Lung (tissue), 12 donors: ENCODE data around the gene PANX2. TPM values are rescaled to one million over a fixed set of nuclear protein-coding genes. Genes with fewer than 3 reads are reported as not detected.

Experiments used
- ATAC-seq: fragments of 200-7000 bp; cut with Tn5 transposase; one replicate; pipeline ENCODE4 v1.9.1; 2020; ENCODE audit warnings: moderate number of reproducible peaks; ENCODE audit not compliant: insufficient read depth, low FRiP score
- DNase-seq, 3 donors: peaks; one replicate each; pipeline ENCODE4 v3.0.0-alpha.2; 2013 to 2017
- H3K27ac ChIP-seq, 2 donors: one replicate each; pipeline ENCODE4 v1.5.1; 2013; ENCODE audit warnings: mild to moderate bottlenecking in 2 of 2, moderate library complexity in 2 of 2, control low read depth in 1 of 2, inconsistent platforms in 1 of 2, low read depth in 1 of 2, low read length in 1 of 2
- H3K27me3 ChIP-seq, 3 donors: one replicate each; pipeline ENCODE4 v1.5.1; 2013; ENCODE audit warnings: low read length in 2 of 3; ENCODE audit not compliant: control insufficient read depth in 3 of 3, insufficient read depth in 3 of 3
- H3K36me3 ChIP-seq, 4 donors: one replicate each; pipeline ENCODE4 v1.5.1; 2013; ENCODE audit warnings: low read length in 4 of 4, mild to moderate bottlenecking in 1 of 4, moderate library complexity in 1 of 4; ENCODE audit not compliant: control insufficient read depth in 4 of 4, insufficient read depth in 4 of 4
- H3K4me1 ChIP-seq, 5 donors: one replicate each; pipeline ENCODE4 v1.5.1; 2013; ENCODE audit warnings: low read length in 5 of 5, mild to moderate bottlenecking in 2 of 5, moderate library complexity in 1 of 5; ENCODE audit not compliant: control insufficient read depth in 5 of 5, insufficient read depth in 5 of 5
- H3K4me3 ChIP-seq: one replicate; pipeline ENCODE4 v1.5.1; 2013; ENCODE audit warnings: mild to moderate bottlenecking, control low read depth, moderate library complexity
- H3K9ac ChIP-seq, 2 donors: one replicate each; pipeline ENCODE4 v1.5.1; 2013; ENCODE audit warnings: low read length in 2 of 2, control low read depth in 1 of 2; ENCODE audit not compliant: insufficient read depth in 1 of 2
- H3K9me3 ChIP-seq, 4 donors: one replicate each; pipeline ENCODE4 v1.5.1; 2013; ENCODE audit warnings: low read length in 3 of 4, mild to moderate bottlenecking in 1 of 4, moderate library complexity in 1 of 4; ENCODE audit not compliant: control insufficient read depth in 4 of 4, insufficient read depth in 3 of 4
- WGBS, 2 donors: extraction: QIAGEN DNeasy Blood & Tissue Kit; methylation state at CpG; one replicate each; pipeline ENCODE4 v1.1.7; 2013; 5-methylcytosine and 5-hydroxymethylcytosine counted together
- polyA plus RNA-seq, 2 donors: library from polyadenylated mRNA; stranded (reverse); fragments of 200-250 nt; gene quantifications; one replicate each; pipeline ENCODE4 v1.2.1, GENCODE V29; 2013
- total RNA-seq, 2 donors: library from RNA; depleted of rRNA in 1 of 2; stranded (reverse); fragments of >200 nt in 1 of 2; gene quantifications; one replicate each; pipeline ENCODE4 v1.2.1, GENCODE V29; 2014 to 2021
- TF ChIP-seq, protein P1 (sequence below): IDR thresholded peaks from 2 replicates; pipeline ENCODE4 v1.5.1; 2012; ENCODE audit warnings: mild to moderate bottlenecking; ENCODE audit errors: control extremely low read depth, extremely low read depth
- donor health status: control.
- donor health status: control.
- donor health status: Bipolar disorder and iron deficiency.
- donor health status: healthy.
- donor health status: DM: yes; HTN: yes; CAD: no.

Gene PANX2
- total and polyA plus RNA-seq, 4 donors: 1.00 to 3.9 (median 2.6) TPM

DNA sequence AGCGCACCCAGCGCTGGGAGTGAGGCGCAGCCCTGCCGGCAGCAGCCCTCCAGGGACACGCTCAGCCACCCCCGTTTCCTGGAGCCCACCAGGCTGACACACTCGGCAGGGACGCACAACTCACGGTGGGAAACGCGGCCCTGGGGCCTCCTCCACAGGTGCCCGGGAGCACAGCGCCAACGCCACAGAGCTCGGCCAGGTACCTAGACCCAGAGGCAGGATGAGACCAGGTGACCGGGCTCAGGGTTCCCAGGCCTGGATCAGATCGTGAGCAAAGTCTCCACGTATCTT, 56.3 kb downstream of the PANX2 start:
- WGBS, 2 donors: 95% methylated on average over 18 of the region's 18 CpGs

DNA sequence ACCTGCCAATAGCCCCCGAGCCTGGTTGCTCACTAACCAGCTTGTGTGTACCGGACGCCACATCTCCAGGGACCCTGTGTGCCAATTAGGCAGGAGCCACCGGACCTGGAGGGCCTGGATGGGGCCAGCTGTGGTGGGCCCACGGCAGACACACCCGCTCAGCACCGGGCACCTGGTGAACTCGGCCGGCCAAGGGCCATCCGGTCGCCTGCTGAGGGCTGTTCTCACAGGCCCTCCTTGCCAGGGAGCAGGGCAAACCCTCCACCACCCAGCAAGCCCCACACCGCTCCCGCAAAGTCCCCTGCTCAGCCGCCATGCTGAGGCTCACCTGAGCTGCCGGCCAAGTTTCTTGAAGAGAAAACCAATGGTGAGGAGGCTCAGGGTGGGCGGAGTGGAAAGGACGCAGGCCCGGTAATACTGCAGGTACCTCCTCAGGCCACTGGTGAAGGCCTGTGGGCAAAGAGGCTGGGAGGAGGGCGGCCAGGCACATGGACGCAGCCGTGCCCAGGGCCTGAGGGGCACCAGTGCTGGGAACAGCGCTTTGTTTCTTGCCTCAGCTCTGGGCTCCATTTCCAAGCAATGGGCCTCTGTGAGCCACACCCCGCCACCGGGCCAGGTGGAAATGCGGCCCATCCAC, 57.2 kb downstream of the PANX2 start:
- 96 to 100% methylated on average over 18 to 25 of the region's 25 CpGs for WGBS, 2 donors
- no peaks in the 10 kb centered on the region for H3K9me3 ChIP-seq
- no peak for DNase-seq
- peaks cover 4 to 70% (median 27%) of the 10 kb centered on the region in 4 donors for H3K36me3 ChIP-seq
- ATAC-seq: no peak
- no peak overlapping the region for H3K4me3 ChIP-seq
- no peak overlapping the region for H3K27ac ChIP-seq
- H3K9ac ChIP-seq: no peak overlapping the region
- H3K4me1 ChIP-seq: no peaks in the 10 kb centered on the region
- H3K27me3 ChIP-seq: no peaks in the 10 kb centered on the region
- TF ChIP-seq, protein P1, sequence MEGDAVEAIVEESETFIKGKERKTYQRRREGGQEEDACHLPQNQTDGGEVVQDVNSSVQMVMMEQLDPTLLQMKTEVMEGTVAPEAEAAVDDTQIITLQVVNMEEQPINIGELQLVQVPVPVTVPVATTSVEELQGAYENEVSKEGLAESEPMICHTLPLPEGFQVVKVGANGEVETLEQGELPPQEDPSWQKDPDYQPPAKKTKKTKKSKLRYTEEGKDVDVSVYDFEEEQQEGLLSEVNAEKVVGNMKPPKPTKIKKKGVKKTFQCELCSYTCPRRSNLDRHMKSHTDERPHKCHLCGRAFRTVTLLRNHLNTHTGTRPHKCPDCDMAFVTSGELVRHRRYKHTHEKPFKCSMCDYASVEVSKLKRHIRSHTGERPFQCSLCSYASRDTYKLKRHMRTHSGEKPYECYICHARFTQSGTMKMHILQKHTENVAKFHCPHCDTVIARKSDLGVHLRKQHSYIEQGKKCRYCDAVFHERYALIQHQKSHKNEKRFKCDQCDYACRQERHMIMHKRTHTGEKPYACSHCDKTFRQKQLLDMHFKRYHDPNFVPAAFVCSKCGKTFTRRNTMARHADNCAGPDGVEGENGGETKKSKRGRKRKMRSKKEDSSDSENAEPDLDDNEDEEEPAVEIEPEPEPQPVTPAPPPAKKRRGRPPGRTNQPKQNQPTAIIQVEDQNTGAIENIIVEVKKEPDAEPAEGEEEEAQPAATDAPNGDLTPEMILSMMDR: no peak

More for the DNA sequence above, 56.3 kb downstream of the PANX2 start:
- ATAC-seq (no peak), DNase-seq (no peak)
- no peak overlapping the region for H3K9ac ChIP-seq
- TF ChIP-seq, protein P1: no peak
- no peaks in the 10 kb centered on the region for H3K9me3 ChIP-seq
- H3K36me3 ChIP-seq: peaks cover 4 to 73% (median 28%) of the 10 kb centered on the region in 4 donors
- H3K4me1 ChIP-seq: no peaks in the 10 kb centered on the region
- H3K27me3 ChIP-seq: no peaks in the 10 kb centered on the region
- no peak overlapping the region for H3K27ac ChIP-seq
- H3K4me3 ChIP-seq: no peak overlapping the region

GRCh38 chr22:50228366-50228765, 57.8 kb downstream of the PANX2 start:
- TF ChIP-seq, protein P1: no peak
- no peaks in the 10 kb centered on the region for H3K9me3 ChIP-seq
- no peaks in the 10 kb centered on the region for H3K27me3 ChIP-seq
- no peaks in the 10 kb centered on the region for H3K4me1 ChIP-seq
- H3K27ac ChIP-seq: no peak overlapping the region
- ATAC-seq (no peak), DNase-seq (no peak)
- H3K4me3 ChIP-seq: no peak overlapping the region
- no peak overlapping the region for H3K9ac ChIP-seq
- 97 to 100% methylated on average over 9 of the region's 9 CpGs for WGBS, 2 donors
- H3K36me3 ChIP-seq: peaks cover 4 to 70% (median 25%) of the 10 kb centered on the region in 4 donors

DNA sequence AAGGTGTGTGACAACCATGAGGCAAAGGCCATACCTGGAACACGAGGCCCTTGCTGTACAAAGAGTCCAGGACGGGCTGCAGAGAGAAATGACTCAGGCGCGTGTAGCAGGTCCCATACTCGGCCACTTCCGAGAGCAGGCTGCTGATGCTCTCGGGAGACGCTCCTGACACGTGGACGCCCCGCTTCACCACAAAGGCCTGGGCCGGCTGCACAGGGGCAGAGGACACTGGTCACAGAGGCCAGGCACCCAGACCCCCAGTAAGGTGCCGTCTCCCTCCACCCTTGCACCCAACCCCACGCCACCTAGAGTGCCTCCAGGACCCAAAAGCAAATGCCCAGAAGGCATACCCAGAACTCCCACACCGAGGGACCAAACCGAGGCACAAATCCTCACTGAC, 58.8 kb downstream of the PANX2 start:
- Histone ChIP-seq H3K4me3 (no peak overlapping the region), H3K27me3 (no peaks in the 10 kb centered on the region), H3K27ac (no peak overlapping the region), H3K4me1 (no peaks in the 10 kb centered on the region), H3K36me3 (peaks cover 0 to 63% (median 21%) of the 10 kb centered on the region in 4 donors), H3K9me3 (no peaks in the 10 kb centered on the region), H3K9ac (no peak overlapping the region)
- WGBS, 2 donors: 97% methylated on average over 16 of the region's 16 CpGs
- DNase-seq (no peak), ATAC-seq (no peak)
- TF ChIP-seq, protein P1: no peak
